T-helper 1 cell (primary cell): Measurements from ENCODE around the gene ABHD2.

Source experiments
- DNase-seq, 5 donors: peaks; one replicate each; pipeline ENCODE4 v3.0.0-alpha.2; 2012 to 2020

Gene ABHD2

GRCh38 chr15:89170364-89170763, 82.1 kb downstream of the ABHD2 start:
- DNase-seq = no peak

GRCh38 chr15:89171136-89172072, 83.1 kb downstream of the ABHD2 start:
- DNase-seq = peak in 1 of 5 donors; percentile 23

DNA sequence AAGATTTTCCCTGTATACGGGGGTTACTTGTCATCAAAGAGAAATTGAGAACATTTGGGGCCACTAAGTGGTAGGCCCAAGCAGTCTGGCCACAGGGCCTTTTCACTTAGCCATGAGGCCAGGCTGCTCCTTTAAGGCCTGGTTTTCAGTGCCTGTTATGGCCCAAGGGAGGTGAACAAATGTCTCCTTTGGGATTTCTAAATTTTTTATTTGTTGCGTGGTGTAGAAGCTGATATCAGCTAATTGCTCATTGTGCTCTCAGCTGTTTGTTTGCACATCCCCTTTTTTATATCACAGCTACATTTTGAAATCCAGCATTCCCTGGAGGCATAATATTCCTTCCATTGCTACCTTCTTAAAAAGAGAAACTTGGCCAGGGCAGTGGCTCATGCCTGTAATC, 84.7 kb downstream of the ABHD2 start:
- DNase-seq = no peak

DNA sequence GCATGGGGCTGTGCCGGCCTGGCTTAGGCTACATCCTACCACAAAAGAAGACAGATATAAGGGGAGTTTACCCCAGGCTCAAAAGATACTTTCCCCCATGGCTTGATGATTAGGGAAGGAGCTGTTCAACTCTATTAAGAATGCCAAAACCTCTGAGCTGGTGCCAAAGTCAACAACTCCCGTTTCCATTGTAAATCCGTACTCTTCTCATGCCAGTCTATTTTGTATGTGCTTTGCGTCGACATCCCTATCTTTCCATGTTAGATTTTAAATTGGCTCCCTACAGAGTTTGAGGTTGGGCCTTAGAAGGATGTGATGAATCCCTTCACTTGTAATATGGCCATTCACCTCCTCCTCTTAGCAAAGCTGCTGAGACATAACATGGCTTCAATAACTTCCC, 86.2 kb downstream of the ABHD2 start:
- DNase-seq = no peak

DNA sequence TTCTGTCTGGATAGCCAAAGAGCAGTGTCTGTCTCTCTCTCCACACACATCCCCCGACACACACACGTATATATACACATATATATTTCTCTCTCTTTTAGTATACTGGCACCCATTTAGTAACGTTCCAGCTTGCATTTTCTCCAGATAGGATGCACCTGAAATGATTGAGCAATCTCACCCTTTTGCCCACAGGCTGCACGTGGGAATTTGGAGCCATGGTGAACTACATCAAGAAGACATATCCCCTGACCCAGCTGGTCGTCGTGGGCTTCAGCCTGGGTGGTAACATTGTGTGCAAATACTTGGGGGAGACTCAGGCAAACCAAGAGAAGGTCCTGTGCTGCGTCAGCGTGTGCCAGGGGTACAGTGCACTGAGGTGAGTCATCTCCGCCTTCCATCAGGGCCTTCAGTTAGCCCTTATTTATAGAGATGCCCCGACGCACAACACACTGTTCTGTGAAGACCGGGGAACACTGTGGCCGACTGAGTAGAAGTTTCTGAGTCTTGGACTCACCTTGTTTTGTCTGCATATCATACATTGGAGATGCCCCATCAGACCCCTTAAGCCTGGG, 87.4 kb downstream of the ABHD2 start:
- no peak for DNase-seq

GRCh38 chr15:89177116-89177515, 88.9 kb downstream of the ABHD2 start:
- no peak for DNase-seq

DNA sequence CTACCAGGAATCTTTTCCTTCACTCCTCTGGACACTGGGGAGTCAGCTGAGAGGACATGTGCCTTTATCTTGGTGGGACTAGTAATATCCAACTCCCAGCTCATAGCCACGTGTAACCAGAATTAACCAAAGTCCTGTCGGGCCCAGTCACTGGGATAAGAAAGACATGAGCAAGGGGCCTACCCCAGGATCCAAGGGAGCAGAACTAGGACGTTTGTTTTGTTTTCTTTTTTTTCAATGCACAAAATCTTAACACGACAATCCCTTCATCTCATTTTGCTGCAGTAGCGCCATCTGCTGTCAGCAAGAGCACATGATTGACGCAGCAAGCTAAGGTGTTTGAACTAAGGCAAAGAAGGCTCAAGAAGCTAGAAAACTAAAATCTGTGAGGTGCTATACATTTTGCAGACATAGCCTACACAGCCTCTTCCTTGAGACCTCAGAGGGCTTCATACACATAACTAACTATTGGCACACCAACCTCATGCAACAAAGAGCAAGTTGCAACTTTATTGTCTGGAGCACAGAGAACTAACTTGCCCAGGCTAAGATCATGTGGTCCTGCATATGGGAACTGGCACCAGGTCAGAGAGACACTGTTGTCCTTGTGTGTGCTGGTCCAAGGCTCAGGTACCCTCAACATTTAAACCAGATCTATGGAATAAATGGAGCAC, 89.5 kb downstream of the ABHD2 start:
- peak; percentile 13 to 69 (median 39) for DNase-seq

DNA sequence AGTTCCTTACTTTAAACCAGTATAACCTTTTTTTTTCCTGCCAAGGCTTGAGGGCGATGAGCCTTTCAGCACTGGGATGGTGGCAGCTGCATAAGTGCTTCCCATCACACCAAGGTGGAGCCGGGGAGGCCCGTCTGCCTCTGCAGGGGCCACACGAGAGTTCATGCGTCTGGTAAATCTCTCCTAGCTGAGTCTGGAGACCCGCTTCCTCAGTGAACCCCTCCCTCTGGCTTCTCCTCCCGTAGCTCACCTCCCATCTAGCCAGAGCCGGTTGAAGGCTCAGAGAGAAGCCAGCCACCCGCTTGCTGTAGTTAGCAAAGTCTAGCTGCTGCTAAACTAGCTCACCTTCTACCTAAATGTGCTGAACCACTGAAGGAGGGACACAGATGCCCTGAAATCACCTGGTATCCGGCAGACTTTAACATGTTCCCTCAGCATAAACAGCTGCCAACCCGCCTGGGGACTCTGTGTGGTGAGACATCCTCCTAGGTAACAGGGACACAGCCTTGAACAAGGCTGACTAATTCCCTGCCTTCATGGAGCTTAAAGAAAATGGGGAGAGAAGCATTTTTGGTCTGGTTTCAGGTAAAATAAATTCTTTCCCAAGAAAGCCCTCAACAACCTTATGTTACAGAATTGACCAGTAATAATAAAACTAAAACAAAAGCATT, 90.2 kb downstream of the ABHD2 start:
- no peak for DNase-seq

DNA sequence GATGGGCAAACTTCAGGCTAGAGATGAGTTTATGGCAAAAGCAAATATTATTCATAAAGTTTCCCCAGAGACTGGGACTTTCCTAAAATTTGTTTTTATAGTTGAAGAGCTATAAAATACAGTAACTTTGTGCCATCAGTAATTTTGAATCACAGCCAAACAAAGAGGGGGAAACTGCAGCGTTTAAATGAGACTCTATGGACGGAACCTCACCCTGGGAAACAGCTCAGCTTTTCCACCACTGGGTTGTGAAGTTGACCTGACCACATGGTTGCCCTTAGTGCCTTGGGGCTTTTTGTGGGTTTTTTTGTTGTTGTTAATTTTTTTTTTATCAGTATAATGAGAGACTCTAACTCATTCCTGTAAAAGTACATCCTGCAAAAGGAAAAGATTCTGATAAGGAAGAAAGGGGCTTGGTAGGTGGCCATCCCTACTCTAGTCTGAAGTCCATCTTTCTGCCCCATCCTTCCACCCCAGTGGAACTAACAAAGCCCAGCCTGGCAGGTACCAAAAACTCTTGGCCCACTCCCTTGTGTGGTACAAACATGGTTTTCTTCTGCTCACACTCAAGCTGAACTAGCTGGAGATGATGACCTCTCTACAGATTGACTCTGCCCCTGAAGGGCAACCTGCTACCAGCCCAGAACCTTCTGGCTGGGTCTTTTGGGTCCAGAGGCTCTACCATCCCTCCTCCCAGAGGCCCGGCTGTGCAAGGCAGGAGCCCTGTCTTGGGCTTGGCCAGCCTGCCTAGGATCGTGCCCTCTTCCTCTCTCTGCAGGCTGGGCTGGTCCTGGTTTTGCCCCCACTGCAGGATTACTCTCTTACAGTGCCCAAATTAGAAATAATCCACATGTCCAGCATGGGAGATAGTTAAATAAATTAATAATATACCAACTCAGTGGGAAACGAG, 92.0 kb downstream of the ABHD2 start:
- no peak for DNase-seq

- DNase-seq = no peak
Measured at GRCh38 chr15:89184357-89184756, 96.1 kb downstream of the ABHD2 start.

DNA sequence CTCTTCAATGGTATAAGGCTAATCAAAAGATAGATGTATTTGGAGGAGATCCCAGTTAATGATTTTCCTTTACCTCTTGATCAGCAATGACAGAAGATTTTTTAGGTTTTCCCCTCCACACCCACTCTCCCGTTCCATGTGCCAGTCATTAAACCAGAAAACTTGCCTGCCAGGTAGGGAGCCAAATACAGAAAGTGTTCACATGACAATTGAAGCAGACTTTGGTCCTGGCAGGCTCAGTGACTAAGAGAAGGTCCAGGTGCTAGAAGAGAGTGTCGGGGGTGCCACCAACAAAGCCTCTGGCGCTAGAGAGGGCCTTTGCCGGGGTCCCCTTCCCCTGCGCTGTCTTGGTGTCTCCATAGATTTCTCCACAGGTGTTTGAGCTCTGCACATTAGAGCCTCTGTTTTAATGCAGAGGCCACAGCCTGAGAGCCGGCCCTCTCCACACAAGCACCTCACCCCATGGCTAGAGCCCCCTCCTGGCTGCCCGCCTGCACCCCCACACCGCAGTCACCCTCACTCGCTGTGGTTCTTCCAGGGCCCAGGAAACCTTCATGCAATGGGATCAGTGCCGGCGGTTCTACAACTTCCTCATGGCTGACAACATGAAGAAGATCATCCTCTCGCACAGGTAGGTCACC, 96.8 kb downstream of the ABHD2 start:
- no peak for DNase-seq

DNA sequence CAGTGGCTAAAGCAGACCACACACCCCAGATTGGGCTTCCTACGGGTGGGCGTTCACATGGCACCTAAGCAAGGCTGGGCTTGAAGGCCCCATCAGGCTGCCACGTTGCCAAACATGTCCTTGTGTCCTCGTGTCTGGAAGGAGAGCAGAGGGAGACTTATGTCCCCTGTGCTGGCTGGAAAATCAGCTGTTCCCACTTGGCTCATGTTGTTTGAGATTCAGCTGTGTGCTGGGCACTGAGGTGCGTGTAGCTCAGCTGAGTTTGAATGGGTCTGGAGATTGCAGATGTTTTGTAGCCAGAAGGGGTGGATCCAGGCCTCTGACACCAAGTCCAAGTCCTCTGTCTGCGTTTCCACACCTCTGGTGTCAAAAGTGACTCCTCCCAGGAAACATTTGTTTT, 98.5 kb downstream of the ABHD2 start:
- no peak for DNase-seq

DNA sequence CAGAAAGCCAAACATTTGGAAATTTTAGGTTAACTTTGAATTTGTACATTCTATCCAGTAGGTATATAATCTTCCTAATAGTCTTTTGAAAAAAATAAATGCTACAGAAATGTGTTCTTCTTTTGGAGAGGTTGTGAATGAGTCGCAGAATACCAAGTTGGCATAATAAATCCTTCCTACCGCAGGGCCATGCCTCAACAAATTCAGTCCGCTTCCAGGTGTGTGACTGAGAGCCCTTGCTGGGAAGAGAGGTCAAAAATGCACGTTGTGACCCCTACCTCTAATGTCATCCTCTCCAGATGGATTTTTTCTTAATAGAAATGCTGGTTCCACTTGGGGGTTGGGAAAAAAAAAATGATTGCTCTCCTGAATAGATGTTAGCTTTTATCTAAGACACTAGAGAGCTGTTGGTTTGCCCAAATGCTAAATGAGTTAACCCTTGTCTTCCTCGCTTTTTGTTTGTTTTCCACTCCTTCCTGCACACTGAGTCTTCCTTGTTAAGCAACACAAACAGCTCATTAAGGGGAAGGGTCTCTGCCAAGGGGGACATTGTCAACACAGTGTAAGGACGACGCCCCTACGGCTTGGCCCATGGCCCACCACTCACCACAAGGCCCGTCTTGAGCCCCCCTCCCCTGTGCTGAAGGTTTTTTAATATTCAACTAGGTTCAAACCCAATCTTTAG, 99.2 kb downstream of the ABHD2 start:
- no peak for DNase-seq

DNA sequence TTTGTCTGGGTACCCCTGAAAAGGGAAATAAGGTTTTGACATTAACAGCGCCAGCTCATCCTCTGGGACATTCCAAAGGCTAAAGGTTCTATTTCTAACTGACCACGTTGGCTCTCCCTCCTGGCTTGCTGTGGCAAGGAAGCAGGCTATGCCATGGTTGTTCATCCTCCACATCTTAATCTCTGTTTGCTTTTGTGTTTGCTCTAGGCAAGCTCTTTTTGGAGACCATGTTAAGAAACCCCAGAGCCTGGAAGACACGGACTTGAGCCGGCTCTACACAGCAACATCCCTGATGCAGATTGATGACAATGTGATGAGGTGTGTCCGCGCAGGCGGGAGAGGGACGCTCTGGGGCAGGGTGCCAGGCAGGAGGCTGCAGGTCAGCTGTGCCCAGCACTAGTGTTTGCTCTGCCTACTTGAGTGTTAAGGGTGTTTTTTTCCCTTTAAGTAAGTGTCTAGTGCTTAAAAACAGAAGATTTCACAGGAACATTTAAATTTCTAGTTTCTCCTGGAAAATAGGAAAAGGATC, 99.8 kb downstream of the ABHD2 start:
- no peak for DNase-seq

GRCh38 chr15:89192136-89192535, 103.9 kb downstream of the ABHD2 start:
- DNase-seq = no peak

GRCh38 chr15:89192766-89193165, 104.5 kb downstream of the ABHD2 start:
- no peak for DNase-seq

DNA sequence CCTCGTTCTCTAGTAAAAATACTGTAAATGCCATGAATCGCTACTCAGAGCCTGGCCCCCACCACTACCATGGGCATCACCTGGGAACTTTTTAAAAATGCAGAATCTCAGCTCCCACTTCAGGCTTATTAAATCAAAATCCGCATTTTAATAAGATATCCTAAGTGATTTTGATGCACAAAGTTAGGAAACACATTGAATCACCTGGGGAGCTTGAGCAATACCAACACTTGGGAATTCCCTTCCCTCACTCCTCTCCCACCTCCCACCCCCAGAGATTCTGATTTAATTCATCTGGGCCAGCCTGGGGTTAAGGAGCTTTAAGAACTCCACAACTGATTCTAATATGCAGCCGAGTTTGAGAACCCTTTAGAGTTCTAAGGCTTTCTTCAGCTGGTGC, 106.4 kb downstream of the ABHD2 start:
- no peak for DNase-seq

DNA sequence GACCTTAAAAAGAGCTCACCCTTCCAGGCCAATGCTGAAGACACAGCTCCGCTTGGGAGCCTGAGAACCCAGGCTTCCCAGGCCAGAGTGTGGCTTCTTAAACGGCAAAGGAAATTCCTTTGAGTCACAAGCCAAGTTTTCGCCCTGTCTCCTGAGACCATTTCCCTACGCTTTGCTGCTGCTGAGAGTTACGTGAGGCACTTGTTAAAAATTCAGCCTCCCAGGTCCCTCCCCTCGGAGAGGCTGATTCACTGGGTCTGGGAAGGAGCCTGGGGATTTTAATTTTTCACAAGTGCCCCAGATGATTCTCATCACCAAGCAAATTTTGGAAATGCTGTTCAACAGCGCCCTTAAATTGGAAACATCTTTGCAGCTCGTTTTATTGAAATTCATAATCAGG, 107.6 kb downstream of the ABHD2 start:
- DNase-seq = no peak

- DNase-seq = no peak
Measured at GRCh38 chr15:89196241-89196640, 108.0 kb downstream of the ABHD2 start.

DNA sequence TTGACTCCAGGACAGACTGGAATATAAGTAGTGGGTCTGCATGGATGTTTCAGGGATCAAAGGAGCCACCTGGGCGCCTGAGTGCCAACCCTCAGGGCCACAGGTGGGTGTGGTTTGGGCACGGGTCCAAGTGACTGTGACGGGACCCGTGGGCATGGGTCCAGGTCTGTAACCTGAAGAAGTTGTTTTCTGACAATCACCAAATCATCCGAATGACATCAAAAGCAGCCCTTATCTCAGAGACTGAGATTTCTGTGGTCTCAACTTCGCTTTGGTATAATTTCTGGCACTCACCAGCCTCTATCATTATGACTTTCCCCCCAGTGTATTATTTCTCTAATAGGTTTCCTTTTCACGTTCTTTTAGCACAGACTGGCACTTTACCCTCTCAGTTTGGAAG, 108.7 kb downstream of the ABHD2 start:
- peak in 1 of 5 donors; percentile 20 for DNase-seq

GRCh38 chr15:89197503-89197971, 109.3 kb downstream of the ABHD2 start:
- DNase-seq = peak in 1 of 5 donors; percentile 19
